GM23338 (cell line): ENCODE results near the gene TMEM242. TPM values are rescaled to one million over a fixed set of nuclear protein-coding genes. Genes with fewer than 3 reads are reported as not detected.

ENCODE experiments used
- ATAC-seq: fragments of 200-7000 bp; cut with Tn5 transposase; 3 replicates; pipeline ENCODE4 v1.9.1; 2020
- DNase-seq: peaks from one replicate; pipeline ENCODE4 v3.0.0-alpha.2; 2015; ENCODE audit warnings: low spot score
- H2AFZ ChIP-seq: fragments of 200-600 bp; sonication (generic); 2 replicates; pipeline ENCODE4 v1.8.0; 2016; ENCODE audit warnings: antibody characterized with exemption, mild to moderate bottlenecking, moderate library complexity
- H3F3A ChIP-seq: fragments of 200-600 bp; sonication (generic); replicated peaks from 2 replicates; pipeline ENCODE4 v1.8.0; 2017; ENCODE audit warnings: antibody characterized with exemption, mixed run types, low read depth
- H3K27ac ChIP-seq: fragments of 200-600 bp; sonication (generic); 2 replicates; pipeline ENCODE4 v1.6.1; 2016; ENCODE audit warnings: low read depth
- H3K27me3 ChIP-seq: fragments of 200-600 bp; sonication (generic); 2 replicates; pipeline ENCODE4 v1.8.0; 2016; ENCODE audit warnings: mild to moderate bottlenecking, mixed run types, moderate library complexity; ENCODE audit not compliant: insufficient read depth
- H3K36me3 ChIP-seq: fragments of 200-600 bp; sonication (generic); 2 replicates; pipeline ENCODE4 v1.8.0; 2016; ENCODE audit warnings: mild to moderate bottlenecking; ENCODE audit not compliant: insufficient read depth
- H3K4me1 ChIP-seq: fragments of 200-600 bp; sonication (generic); 2 replicates; pipeline ENCODE4 v1.8.0; 2016; ENCODE audit warnings: mild to moderate bottlenecking, moderate library complexity; ENCODE audit not compliant: insufficient read depth
- H3K4me2 ChIP-seq: fragments of 200-600 bp; sonication (generic); 2 replicates; pipeline ENCODE4 v1.7.1; 2017; ENCODE audit warnings: mixed run types
- H3K4me3 ChIP-seq: fragments of 200-600 bp; sonication (generic); 2 replicates; pipeline ENCODE4 v1.6.1; 2016; ENCODE audit warnings: mixed run types
- H3K79me2 ChIP-seq: fragments of 200-600 bp; sonication (generic); replicated peaks from 2 replicates; pipeline ENCODE4 v1.8.0; 2017; ENCODE audit warnings: mild to moderate bottlenecking; ENCODE audit not compliant: insufficient read depth
- H3K9me2 ChIP-seq: fragments of 200-600 bp; sonication (generic); 2 replicates; pipeline ENCODE4 v1.8.0; 2017; ENCODE audit not compliant: insufficient read depth
- H4K20me1 ChIP-seq: fragments of 200-600 bp; sonication (generic); replicated peaks from 2 replicates; pipeline ENCODE4 v1.8.0; 2017; ENCODE audit warnings: mild to moderate bottlenecking; ENCODE audit not compliant: insufficient read depth
- H3K27ac Mint-ChIP-seq: 2 replicates; pipeline ENCODE4 v1.8.0; 2020; ENCODE audit warnings: inconsistent platforms, mild to moderate bottlenecking, moderate library complexity, mixed read lengths
- H3K27me3 Mint-ChIP-seq: 3 replicates; pipeline ENCODE4 v1.8.0; 2022; ENCODE audit warnings: low read depth, mild to moderate bottlenecking, moderate library complexity, mixed read lengths, inconsistent platforms; ENCODE audit not compliant: insufficient read depth, poor library complexity
- H3K36me3 Mint-ChIP-seq: 3 replicates; pipeline ENCODE4 v1.8.0; 2021; ENCODE audit warnings: low read depth, mild to moderate bottlenecking, inconsistent platforms, moderate library complexity, mixed read lengths
- H3K4me1 Mint-ChIP-seq: 3 replicates; pipeline ENCODE4 v1.8.0; 2020; ENCODE audit warnings: mild to moderate bottlenecking, inconsistent platforms, mixed read lengths
- H3K4me3 Mint-ChIP-seq: 3 replicates; pipeline ENCODE4 v1.8.0; 2021; ENCODE audit warnings: moderate library complexity, mild to moderate bottlenecking, inconsistent platforms, mixed read lengths
- H3K9me3 Mint-ChIP-seq: 3 replicates; pipeline ENCODE4 v1.8.0; 2020; ENCODE audit warnings: moderate library complexity, mild to moderate bottlenecking, inconsistent platforms, mixed read lengths
- CREB1 ChIP-seq: fragments of 250-450 bp; sonication (Bioruptor Pico); IDR thresholded peaks from 2 replicates; pipeline ENCODE4 v1.5.0; 2020; ENCODE audit warnings: low read depth, mild to moderate bottlenecking, moderate library complexity
- CTCF ChIP-seq, 2 experiments: fragments of 200-600 bp in 1 of 2; sonication (generic) in 1 of 2; conservative IDR thresholded peaks; 2 replicates each; pipeline versions ENCODE4 v1.5.1 to v1.6.1; 2016 to 2017; ENCODE audit warnings: antibody characterized with exemption in 2 of 2, low read depth in 2 of 2, mild to moderate bottlenecking in 2 of 2, moderate library complexity in 1 of 2
- ETS1 ChIP-seq: IDR thresholded peaks from 2 replicates; pipeline ENCODE4 v1.6.1; 2016; ENCODE audit warnings: antibody characterized with exemption
- EZH2 ChIP-seq: fragments of 200-600 bp; sonication (generic); IDR thresholded peaks from one replicate; pipeline ENCODE4 v1.8.0; 2017; ENCODE audit warnings: antibody characterized with exemption, mild to moderate bottlenecking, low read depth; ENCODE audit not compliant: unreplicated experiment
- EZH2phosphoT487 ChIP-seq: fragments of 200-600 bp; sonication (generic); IDR thresholded peaks from one replicate; pipeline ENCODE4 v1.8.1; 2018; ENCODE audit warnings: antibody characterized with exemption; ENCODE audit not compliant: unreplicated experiment
- JUNB ChIP-seq: IDR thresholded peaks from one replicate; pipeline ENCODE4 v1.6.1; 2016; ENCODE audit warnings: antibody characterized with exemption; ENCODE audit not compliant: unreplicated experiment
- NANOG ChIP-seq: IDR thresholded peaks from 2 replicates; pipeline ENCODE4 v1.6.1; 2016; ENCODE audit warnings: antibody characterized with exemption, borderline replicate concordance
- POLR2AphosphoS5 ChIP-seq: IDR thresholded peaks from 2 replicates; pipeline ENCODE4 v1.6.1; 2016; ENCODE audit warnings: antibody characterized with exemption, low read depth
- REST ChIP-seq: IDR thresholded peaks from one replicate; pipeline ENCODE4 v1.6.1; 2018; ENCODE audit warnings: antibody characterized with exemption; ENCODE audit not compliant: unreplicated experiment
- STAT1 ChIP-seq: IDR thresholded peaks from one replicate; pipeline ENCODE4 v1.6.1; 2016; ENCODE audit warnings: antibody characterized with exemption; ENCODE audit not compliant: unreplicated experiment
- ZNF114 ChIP-seq: fragments of 250-450 bp; sonication (Bioruptor Pico); IDR thresholded peaks from 2 replicates; pipeline ENCODE4 v1.5.0; 2020; ENCODE audit warnings: mild to moderate bottlenecking, moderate library complexity
- ZNF331 ChIP-seq: fragments of 250-450 bp; sonication (Bioruptor Pico); IDR thresholded peaks from 2 replicates; pipeline ENCODE4 v1.5.0; 2020; ENCODE audit warnings: low read depth, mild to moderate bottlenecking, moderate library complexity
- ZNF462 ChIP-seq: fragments of 250-450 bp; sonication (Bioruptor Pico); IDR thresholded peaks from 2 replicates; pipeline ENCODE4 v1.5.0; 2020; ENCODE audit warnings: mild to moderate bottlenecking, moderate library complexity
- polyA plus RNA-seq: library from polyadenylated mRNA; unstranded; fragments of >200 nt; fragmentation: Nextera tagmentation; extraction: Ambion mirVana; gene quantifications from 2 replicates; pipeline ENCODE4 v1.2.1, GENCODE V29; 2016
- total RNA-seq: library from RNA; depleted of rRNA; stranded (reverse); fragments of >200 nt; shearing (Covaris generic); gene quantifications from 2 replicates; pipeline ENCODE4 v1.2.3, GENCODE V29; 2014

The TMEM242 gene
- total and polyA plus RNA-seq, 2 experiments from 2014 or later: 3.7 to 9.7 TPM

GRCh38 chr6:157282284-157282683, 41.0 kb downstream of the TMEM242 start:
- no peak overlapping the region for H3K4me3 Mint-ChIP-seq
- H3K36me3 Mint-ChIP-seq: no peaks in the 10 kb centered on the region
- H4K20me1 ChIP-seq: no peaks in the 10 kb centered on the region
- H3K36me3 ChIP-seq: no peaks in the 10 kb centered on the region
- no peak overlapping the region for H3K4me3 ChIP-seq
- no peaks in the 10 kb centered on the region for H3K27me3 ChIP-seq
- no peaks in the 10 kb centered on the region for H3K4me1 ChIP-seq
- peaks cover 12% of the 10 kb centered on the region for H3K4me1 Mint-ChIP-seq
- DNase-seq (no peak), ATAC-seq (no peak)
- no peak overlapping the region for H3K27ac ChIP-seq
- no peaks in the 10 kb centered on the region; the same call in 1 of the 2 replicates for H3F3A ChIP-seq
- H2AFZ ChIP-seq: no peak overlapping the region
- H3K27ac Mint-ChIP-seq: no peak overlapping the region
- peaks cover 7% of the 10 kb centered on the region for H3K27me3 Mint-ChIP-seq
- no peak overlapping the region for H3K4me2 ChIP-seq
- H3K9me2 ChIP-seq: no peaks in the 10 kb centered on the region
- H3K79me2 ChIP-seq: no peaks in the 10 kb centered on the region
- H3K9me3 Mint-ChIP-seq: no peaks in the 10 kb centered on the region
- TF ChIP-seq JUNB: no peak
- no peak for TF ChIP-seq STAT1
- no peak for TF ChIP-seq CREB1
- no peak for TF ChIP-seq ZNF462
- no peak for TF ChIP-seq EZH2
- TF ChIP-seq NANOG: no peak
- no peak for TF ChIP-seq EZH2phosphoT487
- TF ChIP-seq ZNF331 (CRISPR knock-in tag): no peak
- TF ChIP-seq ZNF114 (CRISPR knock-in tag): no peak
- TF ChIP-seq POLR2AphosphoS5: no peak
- TF ChIP-seq ETS1: no peak
- TF ChIP-seq REST: no peak
- TF ChIP-seq CTCF (conservative IDR thresholded peaks at IDR 0.05; ENCODE audit: low read depth in 2 of 2): no peak
